Measurements from ENCODE around the gene INO80B.

DNA sequence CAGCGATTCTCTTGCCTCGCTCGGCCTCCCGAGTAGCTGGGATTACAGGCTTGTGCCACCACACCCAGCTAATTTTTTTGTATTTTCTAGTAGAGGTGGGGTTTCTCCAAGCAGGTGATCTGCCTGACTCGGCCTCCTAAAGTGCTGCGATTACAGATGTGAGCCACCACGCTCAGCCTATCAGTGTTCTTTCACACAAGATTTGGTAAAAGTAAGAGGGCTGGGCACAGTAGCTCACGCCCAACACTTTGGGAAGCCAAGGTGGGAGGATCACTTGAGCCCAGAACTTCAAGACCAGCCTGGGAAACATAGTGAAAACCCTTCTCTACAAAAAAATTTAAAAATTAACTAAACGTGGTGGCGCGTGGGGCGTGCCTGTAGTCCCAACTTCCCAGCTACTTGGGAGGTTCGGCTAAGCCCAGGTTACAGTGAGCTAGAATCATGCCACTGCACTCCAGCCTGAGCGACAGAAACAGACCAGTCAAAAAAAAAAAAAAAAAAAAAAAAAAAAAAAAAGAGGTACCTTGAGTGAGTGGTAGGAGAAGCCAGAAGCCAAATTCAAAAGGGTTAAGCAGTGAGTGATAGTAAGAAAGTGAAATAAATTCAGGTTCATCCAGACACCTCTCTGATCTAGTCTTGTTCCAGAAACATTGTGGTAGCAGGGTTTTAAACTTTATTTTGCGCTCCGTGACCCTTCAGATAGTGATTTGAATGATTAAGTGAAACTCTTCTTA is 16.6 kb downstream of the INO80B start:
- TF ChIP-seq, protein P1, sequence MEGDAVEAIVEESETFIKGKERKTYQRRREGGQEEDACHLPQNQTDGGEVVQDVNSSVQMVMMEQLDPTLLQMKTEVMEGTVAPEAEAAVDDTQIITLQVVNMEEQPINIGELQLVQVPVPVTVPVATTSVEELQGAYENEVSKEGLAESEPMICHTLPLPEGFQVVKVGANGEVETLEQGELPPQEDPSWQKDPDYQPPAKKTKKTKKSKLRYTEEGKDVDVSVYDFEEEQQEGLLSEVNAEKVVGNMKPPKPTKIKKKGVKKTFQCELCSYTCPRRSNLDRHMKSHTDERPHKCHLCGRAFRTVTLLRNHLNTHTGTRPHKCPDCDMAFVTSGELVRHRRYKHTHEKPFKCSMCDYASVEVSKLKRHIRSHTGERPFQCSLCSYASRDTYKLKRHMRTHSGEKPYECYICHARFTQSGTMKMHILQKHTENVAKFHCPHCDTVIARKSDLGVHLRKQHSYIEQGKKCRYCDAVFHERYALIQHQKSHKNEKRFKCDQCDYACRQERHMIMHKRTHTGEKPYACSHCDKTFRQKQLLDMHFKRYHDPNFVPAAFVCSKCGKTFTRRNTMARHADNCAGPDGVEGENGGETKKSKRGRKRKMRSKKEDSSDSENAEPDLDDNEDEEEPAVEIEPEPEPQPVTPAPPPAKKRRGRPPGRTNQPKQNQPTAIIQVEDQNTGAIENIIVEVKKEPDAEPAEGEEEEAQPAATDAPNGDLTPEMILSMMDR (IDR thresholded peaks at IDR 0.05 in 8 of 11, conservative IDR thresholded peaks at IDR 0.05 in 3 of 11), result no peak
- TF ChIP-seq POLR2A (IDR thresholded peaks at IDR 0.05) (no peak), POLR2AphosphoS5 (IDR thresholded peaks at IDR 0.05) (no peak)
